Measurements from ENCODE around the gene DRC3.

DRC3 gene

DNA sequence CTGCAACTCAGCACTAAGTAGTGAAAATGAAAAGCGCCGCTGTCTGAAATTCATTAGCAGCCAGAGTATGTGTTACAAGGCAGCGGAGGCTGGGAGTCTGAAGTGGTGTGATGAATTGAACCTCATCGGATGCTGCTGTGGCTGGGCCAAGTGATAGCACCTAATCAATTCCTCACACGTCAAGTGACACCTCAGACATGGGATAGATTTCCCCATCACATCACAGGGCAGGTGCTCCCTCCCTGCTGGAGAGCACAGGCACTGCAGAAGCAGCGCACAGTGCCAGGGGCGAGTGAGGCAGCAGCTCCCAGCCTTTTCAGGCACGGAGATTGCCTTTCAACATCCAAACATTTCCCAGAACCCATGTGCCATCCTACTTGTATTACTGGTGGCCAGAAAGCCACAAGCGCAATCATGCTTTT is 32.2 kb downstream of the DRC3 start:
- no peaks in the 10 kb centered on the region for H3K27me3 ChIP-seq (replicated peaks; ENCODE audit: insufficient read depth, low read length)
- no peaks in the 10 kb centered on the region for H3K79me2 ChIP-seq (ENCODE audit: low read length)
- no peak overlapping the region for H3K9ac ChIP-seq (ENCODE audit: low read length)
- TF ChIP-seq EZH2phosphoT487 (IDR thresholded peaks at IDR 0.05; ENCODE audit: low read length) (no peak), EZH2 (optimal IDR thresholded peaks at IDR 0.05; ENCODE audit: low read depth, low read length) (no peak)
- TF ChIP-seq, protein P1, sequence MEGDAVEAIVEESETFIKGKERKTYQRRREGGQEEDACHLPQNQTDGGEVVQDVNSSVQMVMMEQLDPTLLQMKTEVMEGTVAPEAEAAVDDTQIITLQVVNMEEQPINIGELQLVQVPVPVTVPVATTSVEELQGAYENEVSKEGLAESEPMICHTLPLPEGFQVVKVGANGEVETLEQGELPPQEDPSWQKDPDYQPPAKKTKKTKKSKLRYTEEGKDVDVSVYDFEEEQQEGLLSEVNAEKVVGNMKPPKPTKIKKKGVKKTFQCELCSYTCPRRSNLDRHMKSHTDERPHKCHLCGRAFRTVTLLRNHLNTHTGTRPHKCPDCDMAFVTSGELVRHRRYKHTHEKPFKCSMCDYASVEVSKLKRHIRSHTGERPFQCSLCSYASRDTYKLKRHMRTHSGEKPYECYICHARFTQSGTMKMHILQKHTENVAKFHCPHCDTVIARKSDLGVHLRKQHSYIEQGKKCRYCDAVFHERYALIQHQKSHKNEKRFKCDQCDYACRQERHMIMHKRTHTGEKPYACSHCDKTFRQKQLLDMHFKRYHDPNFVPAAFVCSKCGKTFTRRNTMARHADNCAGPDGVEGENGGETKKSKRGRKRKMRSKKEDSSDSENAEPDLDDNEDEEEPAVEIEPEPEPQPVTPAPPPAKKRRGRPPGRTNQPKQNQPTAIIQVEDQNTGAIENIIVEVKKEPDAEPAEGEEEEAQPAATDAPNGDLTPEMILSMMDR (IDR thresholded peaks at IDR 0.05; ENCODE audit: low read length) = no peak
- DNase-seq = no peak
- no peak overlapping the region for H3K4me3 ChIP-seq (ENCODE audit: low read length)
- no peaks in the 10 kb centered on the region for H3K4me1 ChIP-seq (ENCODE audit: low read length)
- no peak overlapping the region for H3K4me2 ChIP-seq (ENCODE audit: low read depth, low read length)
- no peak overlapping the region for H3K27ac ChIP-seq (ENCODE audit: low read length)
- H3K9me3 ChIP-seq (replicated peaks; ENCODE audit: insufficient read depth, low read length) = no peaks in the 10 kb centered on the region
- H3F3A ChIP-seq (ENCODE audit: insufficient read depth, low read length) = no peaks in the 10 kb centered on the region
- no peaks in the 10 kb centered on the region for H3K9me2 ChIP-seq (replicated peaks; ENCODE audit: insufficient read depth, low read length)
- H3K36me3 ChIP-seq (replicated peaks; ENCODE audit: insufficient read depth, low read length) = no peaks in the 10 kb centered on the region
- no peak overlapping the region for H2AFZ ChIP-seq (ENCODE audit: low read length)
- no peaks in the 10 kb centered on the region for H4K20me1 ChIP-seq (ENCODE audit: insufficient read depth, low read length)

DNA sequence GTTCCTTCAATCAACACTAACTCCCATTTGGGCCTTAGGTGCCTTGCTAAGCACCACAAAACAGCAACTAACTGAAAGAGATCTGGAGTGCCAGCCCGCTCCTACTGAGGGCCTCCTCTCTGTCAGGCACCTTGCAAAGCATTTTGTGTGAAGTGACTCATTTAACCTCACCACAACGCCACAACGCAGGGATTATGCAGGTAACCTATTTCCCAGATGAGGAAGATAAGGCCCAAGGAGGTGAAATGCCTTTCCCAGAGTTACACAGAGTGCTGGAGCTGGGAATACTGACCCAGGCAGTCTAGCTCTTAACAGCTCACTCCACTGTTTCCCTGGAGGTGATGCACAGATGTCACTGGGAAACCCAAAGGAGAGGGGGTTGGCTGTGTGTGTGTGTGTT is 32.8 kb downstream of the DRC3 start:
- no peaks in the 10 kb centered on the region for H3K79me2 ChIP-seq (ENCODE audit: low read length)
- no peaks in the 10 kb centered on the region for H3K4me1 ChIP-seq (ENCODE audit: low read length)
- TF ChIP-seq EZH2phosphoT487 (IDR thresholded peaks at IDR 0.05; ENCODE audit: low read length) (no peak), EZH2 (optimal IDR thresholded peaks at IDR 0.05; ENCODE audit: low read depth, low read length) (no peak)
- TF ChIP-seq, protein P1 (IDR thresholded peaks at IDR 0.05; ENCODE audit: low read length) = no peak
- no peaks in the 10 kb centered on the region for H3K9me2 ChIP-seq (replicated peaks; ENCODE audit: insufficient read depth, low read length)
- no peaks in the 10 kb centered on the region for H3K9me3 ChIP-seq (replicated peaks; ENCODE audit: insufficient read depth, low read length)
- H2AFZ ChIP-seq (ENCODE audit: low read length) = no peak overlapping the region
- no peak overlapping the region for H3K9ac ChIP-seq (ENCODE audit: low read length)
- H4K20me1 ChIP-seq (ENCODE audit: insufficient read depth, low read length) = no peaks in the 10 kb centered on the region
- H3K27me3 ChIP-seq (replicated peaks; ENCODE audit: insufficient read depth, low read length) = no peaks in the 10 kb centered on the region
- H3F3A ChIP-seq (ENCODE audit: insufficient read depth, low read length) = no peaks in the 10 kb centered on the region
- H3K4me3 ChIP-seq (ENCODE audit: low read length) = no peak overlapping the region
- no peak for DNase-seq
- H3K4me2 ChIP-seq (ENCODE audit: low read depth, low read length) = no peak overlapping the region
- H3K36me3 ChIP-seq (replicated peaks; ENCODE audit: insufficient read depth, low read length) = no peaks in the 10 kb centered on the region
- no peak overlapping the region for H3K27ac ChIP-seq (ENCODE audit: low read length)

DNA sequence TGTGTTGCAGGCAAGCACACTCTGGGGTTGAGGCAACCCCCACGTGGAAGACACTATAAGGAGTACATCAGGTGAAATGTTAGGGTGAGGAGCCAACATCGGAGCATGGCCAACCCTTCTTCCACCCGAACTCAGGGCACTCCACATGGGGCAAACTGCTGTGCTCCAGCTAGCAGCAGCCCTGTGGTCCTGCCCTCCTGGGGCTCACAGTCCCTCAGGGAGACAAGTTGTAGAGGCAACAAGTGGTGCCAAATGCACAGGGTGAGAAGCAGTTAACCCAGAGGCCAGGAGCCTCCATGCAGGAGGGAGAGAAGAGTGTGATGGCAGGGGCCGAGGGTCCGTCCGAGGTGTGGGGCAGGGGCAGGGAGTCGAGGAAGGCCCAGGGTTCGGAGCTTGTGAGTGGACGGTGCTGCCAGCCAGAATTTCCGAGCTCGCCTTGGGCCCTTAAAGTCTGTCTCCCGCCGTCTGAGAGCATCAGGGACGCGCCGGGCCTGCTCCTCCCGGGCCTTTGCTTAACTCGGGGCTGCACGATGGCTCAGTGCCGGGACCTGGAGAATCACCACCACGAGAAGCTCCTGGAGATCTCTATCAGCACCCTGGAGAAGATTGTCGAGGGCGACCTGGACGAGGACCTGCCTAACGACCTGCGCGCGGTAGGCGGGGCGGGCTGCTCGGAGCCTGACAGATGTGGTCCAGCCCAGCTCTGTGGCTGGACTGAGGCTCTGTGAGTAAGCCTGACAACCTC is 34.0 kb downstream of the DRC3 start:
- H3F3A ChIP-seq (ENCODE audit: insufficient read depth, low read length) = no peaks in the 10 kb centered on the region
- no peaks in the 10 kb centered on the region for H3K9me2 ChIP-seq (replicated peaks; ENCODE audit: insufficient read depth, low read length)
- no peak overlapping the region for H2AFZ ChIP-seq (ENCODE audit: low read length)
- no peak overlapping the region for H3K9ac ChIP-seq (ENCODE audit: low read length)
- no peak overlapping the region for H3K27ac ChIP-seq (ENCODE audit: low read length)
- no peak overlapping the region for H3K4me3 ChIP-seq (ENCODE audit: low read length)
- no peaks in the 10 kb centered on the region for H3K4me1 ChIP-seq (ENCODE audit: low read length)
- no peaks in the 10 kb centered on the region for H3K9me3 ChIP-seq (replicated peaks; ENCODE audit: insufficient read depth, low read length)
- DNase-seq = no peak
- TF ChIP-seq EZH2phosphoT487 (IDR thresholded peaks at IDR 0.05; ENCODE audit: low read length) (no peak), EZH2 (optimal IDR thresholded peaks at IDR 0.05; ENCODE audit: low read depth, low read length) (no peak)
- TF ChIP-seq, protein P1 (IDR thresholded peaks at IDR 0.05; ENCODE audit: low read length) = no peak
- H3K79me2 ChIP-seq (ENCODE audit: low read length) = no peaks in the 10 kb centered on the region
- no peak overlapping the region for H3K4me2 ChIP-seq (ENCODE audit: low read depth, low read length)
- no peaks in the 10 kb centered on the region for H3K27me3 ChIP-seq (replicated peaks; ENCODE audit: insufficient read depth, low read length)
- H3K36me3 ChIP-seq (replicated peaks; ENCODE audit: insufficient read depth, low read length) = no peaks in the 10 kb centered on the region
- H4K20me1 ChIP-seq (ENCODE audit: insufficient read depth, low read length) = no peaks in the 10 kb centered on the region
